ENCODE results near the gene TRIO. TPM values are rescaled to one million over a fixed set of nuclear protein-coding genes. Genes with fewer than 3 reads are reported as not detected.

TRIO gene
- total RNA-seq, 1 donor from 2014 or later: 192 TPM

DNA sequence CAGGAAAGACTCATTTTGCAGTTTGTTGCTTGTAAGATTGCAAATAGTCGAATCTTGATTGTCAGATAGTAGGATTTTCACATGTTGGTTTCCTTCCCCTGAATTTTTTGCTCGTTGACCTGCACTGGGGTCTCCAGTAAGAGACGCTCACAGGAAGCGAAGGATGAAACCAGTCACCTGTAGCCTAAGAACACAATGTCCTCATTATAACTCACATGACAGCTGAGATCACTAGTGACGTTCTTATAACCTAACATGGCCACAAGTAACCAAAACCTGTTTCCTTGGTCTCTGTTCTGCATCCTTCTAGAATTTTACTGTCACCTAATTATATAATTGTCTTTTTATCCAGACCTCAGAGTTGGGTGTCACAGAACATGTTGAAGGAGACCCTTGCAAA lies 257.5 kb downstream of the TRIO start:
- intact Hi-C loops (cut with DNase I): no loop called here
- no peak for DNase-seq (ENCODE audit: low spot score)
- ATAC-seq: peak; percentile 56

DNA sequence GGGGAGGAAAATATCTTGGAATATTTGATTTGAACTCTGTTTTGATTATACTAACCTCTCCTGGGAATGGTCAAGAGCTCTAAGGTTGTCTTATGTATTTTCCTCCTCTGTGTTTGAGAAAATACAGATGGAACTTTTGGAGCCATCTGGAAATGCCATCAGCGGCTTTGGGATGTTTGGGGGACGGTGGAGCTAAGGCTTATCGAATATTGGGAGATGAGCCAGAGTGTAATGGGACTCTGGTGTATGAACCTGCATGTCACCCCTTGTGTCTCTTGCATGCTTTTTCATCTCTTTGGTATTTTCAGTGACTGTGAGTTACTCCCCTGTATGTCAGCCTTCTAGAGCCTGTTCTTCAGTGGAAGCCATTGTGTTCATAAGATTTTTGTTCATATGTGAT lies 258.5 kb downstream of the TRIO start:
- intact Hi-C loops (cut with DNase I): no loop called here
- DNase-seq (ENCODE audit: low spot score) (no peak), ATAC-seq (no peak)

DNA sequence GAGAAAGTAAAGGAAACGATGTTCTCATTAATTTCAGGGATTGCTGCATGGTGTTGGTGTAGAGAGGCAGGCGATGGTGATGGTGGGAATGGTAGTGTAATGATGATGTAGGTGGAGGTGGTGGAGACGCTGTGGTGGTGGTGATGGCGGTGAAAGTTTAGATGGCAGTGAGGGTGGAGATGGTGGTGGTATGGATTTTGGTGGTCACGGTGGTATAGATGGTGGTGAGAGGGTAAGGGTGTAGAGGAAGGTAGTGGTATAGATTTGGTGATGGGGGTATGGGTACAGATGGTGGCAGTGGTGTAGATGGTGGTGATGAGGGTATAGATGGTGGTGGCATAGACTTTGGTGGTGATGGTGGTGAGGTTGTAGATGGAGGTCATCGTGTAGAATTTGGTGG lies 259.3 kb downstream of the TRIO start:
- intact Hi-C loops (cut with DNase I): no loop called here

DNA sequence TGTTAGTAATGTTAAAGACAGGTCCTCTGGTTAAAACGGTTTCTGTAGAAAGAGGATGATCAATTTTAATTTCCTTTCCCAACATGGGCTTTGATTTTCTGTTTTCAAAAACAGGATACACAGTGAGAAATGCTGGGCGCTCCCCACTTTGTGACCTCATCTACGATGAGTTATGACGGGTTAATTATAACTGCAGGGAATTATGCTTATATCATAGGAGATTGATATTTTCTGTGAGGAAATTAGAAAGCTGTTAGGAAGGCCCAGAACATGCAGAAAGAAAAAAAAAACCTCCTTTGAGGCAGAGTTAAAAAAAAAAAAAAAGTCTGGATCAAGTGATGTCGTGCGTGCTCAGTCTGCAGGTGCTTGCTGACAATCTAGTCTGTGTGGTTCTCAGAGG lies 261.6 kb downstream of the TRIO start:
- ATAC-seq (no peak), DNase-seq (ENCODE audit: low spot score) (no peak)
- intact Hi-C loops (cut with DNase I): no loop called here

More for the DNA sequence above, 259.3 kb downstream of the TRIO start:
- no peak for ATAC-seq
- no peak for DNase-seq (ENCODE audit: low spot score)

DNA sequence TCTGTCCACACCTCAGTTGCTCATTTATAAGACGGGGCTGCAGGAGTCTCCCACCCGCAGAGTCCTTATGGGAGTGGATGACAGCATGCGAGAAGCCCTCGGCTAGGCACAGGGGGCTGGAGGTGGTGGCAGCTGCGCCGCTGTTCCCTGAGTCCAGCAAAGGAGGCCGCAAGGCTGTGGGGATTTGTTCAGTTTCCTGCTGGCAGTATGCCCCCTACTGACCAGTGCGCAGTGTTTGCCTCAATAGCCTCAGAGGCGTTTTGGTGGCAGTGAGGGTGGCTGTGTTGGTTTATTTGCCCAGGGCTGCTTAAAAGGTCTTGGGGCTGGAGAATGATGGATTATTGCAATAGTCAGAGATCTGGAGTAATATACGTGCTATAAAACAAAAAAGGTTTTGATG lies 262.1 kb downstream of the TRIO start:
- ATAC-seq (no peak), DNase-seq (ENCODE audit: low spot score) (no peak)
- intact Hi-C loops (cut with DNase I): no loop called here

DNA sequence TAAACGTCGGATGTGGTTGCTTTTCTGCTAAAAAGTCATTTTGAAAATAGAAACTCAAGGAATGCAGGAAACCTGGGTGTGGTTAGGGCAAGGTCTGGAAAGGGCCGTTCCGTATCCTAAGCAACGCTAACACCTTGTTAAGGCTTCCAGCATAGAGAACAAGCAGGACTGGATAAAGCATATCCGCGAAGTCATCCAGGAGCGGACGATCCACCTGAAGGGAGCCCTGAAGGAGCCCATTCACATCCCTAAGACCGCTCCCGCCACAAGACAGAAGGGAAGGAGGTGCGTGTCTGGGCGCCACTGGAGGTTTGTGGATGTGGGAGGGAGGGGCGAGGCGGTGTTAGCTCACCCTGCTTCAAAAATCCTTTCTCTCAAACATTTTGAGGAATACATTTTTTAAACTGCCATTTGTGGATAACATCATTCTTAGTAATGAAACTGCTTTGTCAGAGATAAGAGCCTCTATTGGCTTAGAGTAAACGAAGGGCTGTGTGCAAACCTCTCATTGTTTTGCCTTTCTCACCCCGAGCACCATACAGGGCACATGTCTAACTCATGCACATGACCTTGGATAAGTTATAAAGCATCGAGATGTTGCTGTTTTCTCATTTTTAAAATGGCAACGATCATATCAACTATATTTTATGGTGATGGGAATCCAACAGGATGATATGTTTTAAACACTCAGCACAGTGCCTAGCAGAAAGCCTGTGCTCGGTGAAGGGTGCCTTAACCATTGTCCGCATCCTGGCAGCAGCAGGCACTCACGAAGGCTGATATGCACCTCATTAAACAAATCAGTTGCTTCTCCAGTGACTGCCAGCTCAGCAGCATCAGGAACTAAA lies 262.8 kb downstream of the TRIO start:
- ATAC-seq (no peak), DNase-seq (ENCODE audit: low spot score) (no peak)
- intact Hi-C loops (cut with DNase I): no loop called here

DNA sequence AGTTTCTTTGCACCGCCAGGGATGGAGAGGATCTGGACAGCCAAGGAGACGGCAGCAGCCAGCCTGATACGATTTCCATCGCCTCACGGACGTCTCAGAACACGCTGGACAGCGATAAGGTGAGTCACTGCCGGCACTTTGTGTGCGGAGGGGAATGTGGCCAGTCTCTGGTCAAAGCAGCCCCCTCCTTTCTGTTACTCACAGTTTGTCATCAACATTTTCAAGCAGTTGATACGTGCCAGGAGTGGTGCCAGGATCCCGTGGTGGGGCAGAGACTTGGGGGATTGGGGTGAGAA lies 263.4 kb downstream of the TRIO start:
- ATAC-seq: no peak
- no peak for DNase-seq (ENCODE audit: low spot score)
- intact Hi-C loops (cut with DNase I): no loop called here

DNA sequence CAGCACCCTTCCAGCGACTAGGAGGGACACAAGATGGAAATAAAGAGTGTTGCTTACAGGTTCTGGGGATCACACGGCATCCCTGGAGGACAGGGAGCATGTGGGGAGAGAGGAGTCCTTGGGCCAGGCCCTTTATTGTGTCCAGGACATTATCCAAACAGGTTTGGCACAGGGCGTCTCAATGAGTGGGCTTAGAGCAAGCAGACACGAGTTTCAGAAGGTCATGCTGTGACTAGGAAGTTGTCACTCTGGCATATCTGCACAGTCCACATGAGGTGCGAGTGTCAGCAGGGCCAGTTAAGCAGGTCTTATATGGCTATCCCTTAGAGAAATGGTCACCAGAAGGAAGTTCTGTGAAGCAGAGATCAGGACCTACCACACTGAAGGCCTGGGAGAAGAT lies 263.9 kb downstream of the TRIO start:
- DNase-seq (ENCODE audit: low spot score) (no peak), ATAC-seq (no peak)
- intact Hi-C loops (cut with DNase I): no loop called here

DNA sequence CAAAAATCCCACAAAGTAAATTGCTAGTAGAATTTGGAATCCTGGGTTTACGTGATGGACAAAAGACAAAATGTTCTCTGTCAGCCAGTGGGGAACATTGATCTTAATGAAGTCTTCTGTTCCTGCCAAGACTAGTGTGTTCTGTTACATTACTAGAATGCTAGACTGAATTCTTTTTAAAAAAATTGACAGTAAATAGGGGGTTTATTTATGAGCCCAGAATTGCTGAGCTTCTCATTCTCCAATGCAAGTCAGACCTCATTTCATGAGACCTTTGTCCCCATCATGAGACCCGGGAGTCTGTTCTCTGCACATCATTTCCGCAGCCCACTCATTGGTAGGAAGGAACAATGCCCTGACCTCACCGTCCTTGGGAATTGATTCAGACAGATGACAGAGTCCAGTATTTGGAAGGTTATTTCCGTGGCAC lies 264.6 kb downstream of the TRIO start:
- DNase-seq (ENCODE audit: low spot score): no peak
- intact Hi-C loops (cut with DNase I): no loop called here
- ATAC-seq: peak; percentile 69

DNA sequence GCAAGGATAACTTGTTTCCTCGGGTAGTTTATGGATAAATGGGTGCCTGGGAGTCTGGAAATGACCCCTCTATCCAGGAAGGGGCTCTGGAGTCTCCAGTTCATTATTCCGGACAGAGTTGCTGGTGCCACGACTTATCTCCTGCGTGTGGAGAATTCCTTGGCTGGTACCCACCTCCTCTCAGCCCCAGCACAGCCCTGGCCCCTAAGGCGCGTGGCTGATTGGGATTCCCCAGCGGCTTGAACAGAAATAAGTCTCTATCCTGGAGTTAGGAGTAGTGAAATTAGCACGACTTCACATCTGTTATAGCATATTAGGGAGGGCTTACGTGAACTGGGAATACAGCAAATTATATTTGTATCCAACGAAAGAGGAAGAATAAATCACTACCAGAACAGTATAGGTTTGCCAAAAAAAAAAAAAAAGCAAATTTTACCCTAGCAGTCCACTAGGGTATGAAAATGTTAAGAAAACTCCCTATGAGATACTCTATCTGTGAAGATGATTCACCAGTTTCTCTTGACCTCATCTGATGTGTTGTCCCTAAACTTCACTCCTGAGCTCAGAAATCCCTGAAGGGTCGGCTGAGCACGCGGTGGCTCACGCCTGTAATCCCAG lies 265.9 kb downstream of the TRIO start:
- no peak for DNase-seq (ENCODE audit: low spot score)
- intact Hi-C loops (cut with DNase I): no loop called here
- peak; percentile 44 for ATAC-seq

DNA sequence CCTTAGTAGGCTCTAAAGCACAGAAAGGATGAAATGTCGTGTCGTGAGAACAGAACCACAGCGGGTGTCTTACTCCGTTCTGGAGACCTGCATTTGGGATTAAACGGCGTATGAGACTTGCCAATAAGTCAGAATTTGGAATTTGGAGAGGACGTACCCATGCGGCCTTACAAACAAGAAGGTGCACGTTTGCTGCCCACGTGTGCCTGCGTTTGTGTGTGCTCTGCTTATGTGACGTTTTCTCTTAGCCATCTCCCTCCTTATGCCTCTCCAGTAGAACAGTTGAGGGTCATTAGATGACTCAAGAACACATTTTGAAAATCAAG lies 266.9 kb downstream of the TRIO start:
- DNase-seq (ENCODE audit: low spot score) (no peak), ATAC-seq (peak; percentile 50)
- intact Hi-C loops (cut with DNase I): no loop called here

DNA sequence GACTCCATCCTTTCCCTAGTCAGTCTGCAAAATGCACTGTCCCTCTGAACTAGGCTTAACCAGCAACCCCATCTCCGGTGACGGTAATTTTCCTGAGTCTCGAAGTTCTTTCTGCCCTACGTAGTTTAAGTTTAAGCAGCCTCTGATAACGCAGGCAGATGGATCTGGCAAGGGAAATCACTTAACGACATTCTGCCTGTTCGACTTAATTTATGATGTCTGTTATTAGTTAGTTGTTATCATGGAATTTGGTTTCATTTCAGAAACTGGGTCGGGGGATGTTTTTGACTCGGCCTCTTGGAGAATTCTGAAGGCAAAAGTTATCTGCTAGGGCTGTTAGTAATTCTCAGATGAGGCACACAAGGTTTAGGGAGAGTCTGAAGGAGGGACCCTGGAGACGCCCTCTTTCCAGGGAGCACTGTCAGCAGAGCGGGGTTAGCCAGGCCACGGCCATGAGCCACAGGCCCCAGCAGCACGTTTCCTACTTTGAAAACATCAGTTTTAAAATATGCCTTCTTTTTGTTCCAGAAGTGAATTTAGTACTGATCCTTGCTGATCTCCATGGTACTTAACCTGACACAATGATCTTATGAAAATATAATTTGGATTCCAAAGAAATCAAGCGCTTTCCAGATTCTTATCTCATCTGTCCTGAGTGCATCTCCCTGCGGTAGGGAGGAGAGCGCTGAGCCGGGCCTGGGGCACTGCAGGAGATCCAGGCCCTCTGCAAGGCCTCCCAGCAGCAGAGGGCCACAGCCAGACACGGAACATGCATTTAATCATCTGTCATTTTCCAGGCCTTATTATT lies 267.5 kb downstream of the TRIO start:
- DNase-seq (ENCODE audit: low spot score) (no peak), ATAC-seq (peak; percentile 76)
- intact Hi-C loops (cut with DNase I): no loop called here

DNA sequence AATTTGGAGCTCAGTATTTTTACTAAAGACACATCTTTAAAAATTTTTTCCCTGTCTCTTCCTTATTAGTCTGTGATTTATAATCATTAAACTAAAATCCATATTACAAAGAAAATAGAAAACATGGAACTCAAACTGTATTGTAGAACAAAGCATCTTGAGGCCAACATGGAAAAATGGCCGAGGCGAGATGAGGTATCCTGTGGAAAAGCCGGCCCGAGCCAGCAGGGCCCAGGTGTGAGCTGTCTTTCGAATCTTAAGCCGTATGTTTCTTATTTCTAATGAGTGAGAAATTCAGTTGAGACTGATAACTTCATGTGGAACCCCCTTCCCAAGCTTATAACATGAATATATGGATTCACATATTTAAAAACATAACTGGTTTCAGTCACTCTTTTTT lies 268.1 kb downstream of the TRIO start:
- no peak for DNase-seq (ENCODE audit: low spot score)
- intact Hi-C loops (cut with DNase I): no loop called here
- no peak for ATAC-seq

DNA sequence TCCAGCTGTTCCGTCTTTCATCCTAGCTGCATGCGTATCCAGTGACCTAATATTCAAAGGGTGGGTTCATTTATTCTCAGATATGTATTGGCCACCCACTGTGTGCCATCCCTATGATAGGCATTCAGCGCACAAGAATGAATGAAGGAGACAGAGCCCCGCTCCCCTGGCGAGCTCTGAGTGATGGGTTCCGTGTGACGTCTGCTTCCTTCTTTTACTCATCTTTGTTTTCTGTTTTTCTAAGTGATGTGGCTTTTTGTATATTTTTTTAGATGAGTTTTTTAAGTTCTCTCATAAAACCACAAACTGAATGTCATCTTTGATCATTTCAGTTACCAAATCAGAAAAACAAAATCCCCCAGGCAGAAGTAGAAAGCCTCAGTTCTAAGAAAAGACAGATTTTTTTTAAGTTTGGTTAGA lies 270.2 kb downstream of the TRIO start:
- no peak for ATAC-seq
- no peak for DNase-seq (ENCODE audit: low spot score)
- intact Hi-C loops (cut with DNase I): no loop called here

DNA sequence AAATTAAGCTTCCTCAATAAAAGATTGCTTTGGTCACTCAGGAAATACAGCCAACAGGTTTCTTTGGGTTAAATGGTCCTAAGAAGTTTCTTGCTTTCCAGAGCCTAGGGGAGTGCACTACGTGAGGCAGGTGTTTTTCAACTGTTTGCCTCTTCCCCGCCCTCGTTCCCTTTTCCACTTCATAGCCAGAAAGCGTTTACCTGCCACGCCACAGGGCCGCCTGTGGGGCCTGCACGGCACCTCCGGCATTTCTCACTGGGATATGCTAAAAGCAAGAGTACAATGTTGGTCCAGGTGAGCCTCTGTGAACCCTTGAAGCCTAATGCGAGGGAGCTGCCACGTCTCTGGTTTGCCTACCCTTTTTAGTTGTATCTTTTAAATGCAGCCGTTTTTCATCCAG lies 270.9 kb downstream of the TRIO start:
- intact Hi-C loops (cut with DNase I): no loop called here
- DNase-seq (ENCODE audit: low spot score): no peak
- ATAC-seq: no peak

DNA sequence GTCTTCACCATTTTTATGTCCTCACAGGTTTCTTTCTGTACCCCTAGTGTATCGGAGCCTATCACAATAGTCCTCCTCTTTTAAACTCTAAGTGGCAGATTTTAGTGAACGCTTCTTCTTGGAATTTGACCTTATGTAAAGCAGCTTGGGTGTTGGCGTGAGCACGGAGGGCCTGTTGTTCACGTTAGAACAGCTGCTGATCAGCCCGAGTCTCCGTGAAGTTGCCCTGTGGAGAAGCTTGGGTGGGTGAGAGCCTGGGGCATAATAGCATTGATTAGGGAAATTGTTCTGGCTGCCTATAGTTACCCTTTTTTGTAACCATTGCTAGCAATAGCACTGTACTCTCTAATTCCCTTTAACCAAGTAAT lies 271.5 kb downstream of the TRIO start:
- DNase-seq (ENCODE audit: low spot score) (no peak), ATAC-seq (no peak)
- intact Hi-C loops (cut with DNase I): no loop called here

DNA sequence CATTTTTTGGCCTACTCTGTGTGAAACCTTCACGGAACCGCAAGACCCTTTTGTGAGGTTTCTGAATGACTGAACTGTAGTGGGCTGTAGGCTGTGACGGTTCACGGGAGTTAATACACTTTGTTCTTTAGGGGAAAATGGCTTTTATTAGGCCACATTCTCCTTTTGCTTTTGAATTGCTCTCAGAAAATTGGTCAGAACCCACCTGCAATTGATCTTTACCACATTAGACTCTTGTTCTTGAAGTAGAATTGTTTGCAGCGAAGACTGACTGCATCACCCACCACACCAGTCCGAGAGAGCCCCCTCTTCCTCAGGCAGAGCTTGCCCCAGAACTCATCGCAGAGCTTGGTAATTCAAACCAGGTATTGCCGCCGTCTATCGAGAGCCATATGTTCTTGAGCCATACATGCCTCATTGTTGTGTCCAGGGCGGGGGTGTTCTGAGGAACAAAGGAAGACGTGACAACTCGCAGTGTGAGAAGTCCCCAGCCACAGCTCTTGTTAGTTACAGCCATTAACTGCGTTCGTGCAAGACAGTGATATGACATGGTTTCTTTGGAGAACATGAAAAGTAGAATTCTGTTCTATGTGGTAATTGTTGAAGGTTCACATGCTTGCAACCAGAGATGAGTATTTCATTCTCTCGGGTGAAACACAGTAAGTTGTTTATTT lies 272.0 kb downstream of the TRIO start:
- no peak for DNase-seq (ENCODE audit: low spot score)
- intact Hi-C loops (cut with DNase I): no loop called here
- no peak for ATAC-seq

DNA sequence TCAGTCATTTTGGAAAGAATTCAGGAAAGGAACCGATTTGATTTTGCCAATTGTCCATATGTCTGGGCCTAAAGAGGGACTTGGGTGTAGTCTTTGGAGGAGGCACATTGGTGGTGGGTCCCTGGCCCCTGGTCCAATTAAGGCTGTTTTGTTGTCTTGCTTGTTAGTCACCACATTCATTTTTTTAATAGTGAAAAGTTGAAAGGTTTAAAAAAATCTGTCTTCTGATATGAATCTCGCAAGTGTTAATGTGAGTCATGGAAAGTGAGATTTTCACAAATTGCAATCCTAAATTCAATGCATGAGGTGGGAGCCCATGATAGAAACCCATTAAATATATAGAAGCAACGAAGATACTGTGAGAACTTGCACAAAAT lies 272.5 kb downstream of the TRIO start:
- intact Hi-C loops (cut with DNase I): no loop called here
- DNase-seq (ENCODE audit: low spot score) (no peak), ATAC-seq (no peak)

DNA sequence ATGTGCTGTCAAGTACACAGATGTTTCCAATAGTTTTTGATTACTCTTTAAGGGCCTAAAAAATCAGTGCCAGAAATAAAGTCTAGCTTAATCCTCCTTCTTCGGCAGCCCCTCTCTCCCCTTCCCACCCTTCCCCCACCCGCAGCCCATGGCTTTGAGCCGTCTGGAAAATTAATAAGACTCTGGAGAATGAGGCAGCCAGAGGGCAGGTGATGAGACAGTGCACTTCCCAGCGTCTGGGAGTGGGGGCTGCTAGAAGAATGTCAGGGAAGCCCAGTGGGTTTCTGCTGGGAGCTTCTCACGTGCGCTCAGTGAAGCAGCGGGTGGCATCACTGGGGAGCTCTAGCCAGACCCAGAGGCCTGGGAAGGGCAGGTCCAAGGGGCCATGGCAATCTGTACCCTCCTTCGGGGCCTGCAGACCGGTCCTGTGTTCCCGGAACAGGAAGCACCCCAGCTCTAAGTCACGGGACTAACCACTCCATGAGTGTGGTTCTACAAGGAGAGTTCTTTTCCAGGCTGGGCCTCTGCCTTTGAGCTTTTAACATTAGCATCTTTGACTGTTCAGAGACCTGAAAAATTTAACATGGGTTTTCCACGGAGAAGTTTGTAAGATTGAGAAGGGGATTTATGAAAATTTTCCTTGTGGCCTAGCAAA lies 273.6 kb downstream of the TRIO start:
- DNase-seq (ENCODE audit: low spot score): no peak
- ATAC-seq: no peak
- intact Hi-C loops (cut with DNase I): no loop called here
